ENCODE data around the gene ELSPBP1.
"Not testable (repeated sequence)": the region's sequence is repeated elsewhere in the genome, so short reads cannot be mapped to it uniquely, and the experiment has no call there.

Gene ELSPBP1

DNA sequence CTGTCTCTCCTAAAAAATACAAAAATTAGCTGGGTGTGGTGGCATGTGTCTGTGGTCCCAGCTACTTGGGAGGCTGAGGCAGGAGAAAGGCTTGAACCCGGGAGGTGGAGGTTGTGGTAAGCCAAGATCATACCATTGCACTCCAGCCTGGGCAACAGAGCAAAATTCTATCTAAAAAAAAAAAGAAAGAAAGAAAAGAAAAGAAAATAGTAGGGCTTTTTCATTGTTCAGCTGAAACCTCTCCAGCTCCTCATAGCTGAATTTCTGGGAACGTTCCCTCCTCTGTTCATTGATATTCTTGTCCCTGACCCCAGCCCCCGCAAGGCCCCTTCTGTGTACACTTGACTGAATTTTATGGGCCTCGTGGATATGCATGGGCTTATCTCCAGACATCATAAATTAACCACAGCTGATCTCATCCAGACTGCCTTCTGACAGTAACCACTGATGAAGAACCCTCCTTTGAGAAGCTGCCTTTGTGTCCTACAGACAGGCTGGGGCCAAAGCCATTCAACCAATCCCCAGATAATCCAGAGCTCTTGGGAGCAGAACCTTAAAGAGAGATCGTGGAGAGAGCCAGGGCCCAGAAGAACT is at the start of gene ELSPBP1:
TSS of gene ELSPBP1 (plus strand) at position 424 of the 594 bp plus-strand sequence. CDS start 14,036 bp downstream, outside the sequence.
- DNase-seq = no peak

DNA sequence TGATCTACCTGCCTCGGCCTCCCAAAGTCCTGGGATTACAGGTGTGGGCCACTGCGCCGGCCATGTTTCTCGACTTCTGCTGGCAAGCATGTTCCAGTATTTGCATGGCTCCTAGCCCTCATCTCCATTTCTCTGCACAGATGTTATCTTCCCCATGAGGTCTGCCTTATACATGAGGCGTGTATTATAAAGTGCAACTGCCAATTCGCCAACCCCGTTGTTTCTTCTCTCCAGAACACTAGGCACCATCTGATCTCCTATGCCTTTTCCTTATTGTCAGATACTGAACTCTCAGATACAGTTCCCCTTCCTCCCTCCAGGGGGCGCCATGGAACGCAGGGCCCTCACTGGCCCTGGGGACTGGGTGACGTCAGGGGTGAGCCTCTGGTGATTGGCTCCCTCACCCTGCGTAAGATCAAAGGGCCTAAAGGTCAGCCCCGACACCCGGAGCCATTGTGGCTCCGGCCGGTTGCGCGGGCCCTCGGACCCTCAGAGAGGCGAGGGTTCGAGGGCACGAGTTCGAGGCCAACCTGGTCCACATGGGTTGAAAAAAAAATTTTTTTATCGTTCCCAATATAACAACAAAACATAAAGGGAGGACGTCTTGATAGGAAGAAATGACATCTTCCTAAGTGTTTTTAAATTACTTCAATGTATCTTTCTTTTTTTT is 44.4 kb upstream of the ELSPBP1 start:
- not testable (repeated sequence) for DNase-seq

DNA sequence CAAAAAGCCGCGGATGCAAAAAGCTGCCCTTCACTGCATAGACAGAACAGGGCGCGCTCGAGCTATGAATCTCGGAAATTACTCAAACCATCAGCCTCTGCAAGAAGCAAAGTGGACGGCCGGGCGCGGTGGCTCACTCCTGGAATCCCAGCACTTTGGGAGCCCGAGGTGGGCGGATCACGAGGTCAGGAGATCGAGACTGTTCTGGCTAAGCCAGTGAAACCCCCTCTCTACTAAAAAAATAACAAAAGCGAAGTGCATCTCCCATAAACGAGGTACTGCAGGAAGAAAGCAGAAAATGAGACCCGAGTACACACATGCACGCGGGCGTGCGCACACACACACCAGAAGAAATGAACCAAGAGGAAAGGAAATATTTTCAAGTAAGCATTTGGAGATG is 42.3 kb upstream of the ELSPBP1 start:
- not testable (repeated sequence) for DNase-seq

DNA sequence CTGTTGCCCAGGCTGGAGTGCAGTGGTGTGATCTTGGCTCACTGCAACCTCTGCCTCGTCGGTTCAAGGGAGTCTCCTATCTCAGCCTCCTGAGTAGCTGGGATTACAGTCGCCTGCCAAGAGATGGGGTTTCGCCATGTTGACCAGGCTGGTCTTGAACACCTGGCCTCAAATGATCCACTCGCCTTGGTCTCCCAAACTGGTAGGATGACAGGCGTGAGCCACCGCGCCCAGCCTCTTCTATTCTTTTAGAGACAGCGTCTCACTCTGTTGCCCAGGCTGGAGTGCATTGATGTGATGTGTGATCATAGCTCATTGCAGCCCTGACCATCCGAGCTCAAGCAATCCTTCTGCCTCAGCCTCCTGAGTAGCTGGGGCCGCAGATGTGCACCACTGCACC is 38.5 kb upstream of the ELSPBP1 start:
- DNase-seq = not testable (repeated sequence)

DNA sequence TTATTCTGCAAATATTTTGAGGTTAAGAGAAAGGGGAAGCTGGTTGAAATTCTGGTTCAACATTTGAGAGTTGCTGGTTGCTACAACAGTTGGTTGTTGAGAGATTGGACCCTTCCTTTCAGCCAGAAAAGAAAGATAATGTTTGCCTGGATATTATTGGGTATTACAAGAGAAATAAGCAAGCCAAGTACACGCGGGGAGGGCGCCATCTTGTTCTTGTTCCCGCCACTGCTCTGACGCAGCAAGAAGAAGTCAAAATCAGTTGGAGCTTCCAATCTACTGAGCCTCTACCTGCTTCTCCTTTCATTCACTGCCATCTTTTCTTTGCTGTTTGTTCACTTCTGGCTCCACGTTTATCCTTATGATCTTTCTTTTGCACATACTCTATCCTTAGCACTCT is 20.9 kb upstream of the ELSPBP1 start:
- no peak for DNase-seq

DNA sequence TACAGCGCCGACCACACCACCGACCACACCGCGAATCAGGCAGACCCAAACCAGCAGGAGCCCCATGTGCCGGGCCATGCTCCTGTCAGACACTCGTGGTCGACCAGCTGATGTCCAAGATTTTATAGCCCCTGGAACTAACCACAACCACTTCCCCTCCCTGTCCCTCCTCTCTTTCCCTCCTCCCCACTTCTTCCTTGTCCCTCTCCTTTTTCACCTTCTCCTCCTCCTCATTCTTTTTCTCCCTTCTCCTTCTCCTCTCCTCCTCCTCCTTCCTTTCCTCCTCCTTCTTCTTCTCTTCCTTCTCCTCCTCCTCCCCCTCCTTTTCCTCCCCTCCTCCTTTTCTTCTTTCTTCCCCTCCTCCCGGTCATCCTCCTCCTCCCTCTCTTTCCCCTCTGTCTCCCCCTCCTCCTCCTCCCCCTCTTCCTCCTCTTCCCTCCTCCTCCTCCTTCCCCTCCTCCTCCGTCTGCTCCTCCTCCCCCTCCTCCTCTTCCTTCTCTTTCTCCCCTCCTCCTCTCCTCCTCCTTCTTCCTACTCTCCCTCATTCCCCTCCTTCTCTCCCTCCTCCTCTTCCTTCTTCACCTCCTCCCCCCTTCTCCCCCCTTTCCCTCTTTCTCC is 3.1 kb upstream of the ELSPBP1 start:
- DNase-seq = no peak

DNA sequence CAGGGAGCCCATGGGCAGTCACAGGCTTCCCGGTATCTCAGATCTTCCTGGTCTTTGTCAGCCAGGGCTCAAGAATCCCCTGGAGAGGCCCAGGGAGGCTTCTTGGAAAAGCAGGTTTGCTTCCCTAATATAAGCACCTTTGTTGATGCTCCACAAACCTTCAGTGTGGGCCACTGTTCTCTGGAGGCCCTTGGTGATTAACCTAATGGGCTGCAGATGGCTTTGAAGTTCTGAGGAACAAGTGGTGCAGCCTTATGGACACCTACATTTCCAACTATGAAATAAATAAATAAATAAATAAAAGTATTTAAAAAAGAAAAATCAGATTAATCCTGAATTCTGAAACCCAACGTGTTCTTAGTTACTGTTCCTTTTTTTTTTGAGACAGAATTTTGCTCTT is 2.4 kb upstream of the ELSPBP1 start, which contains the start of gene BSPH1:
TSS of gene BSPH1 (minus strand) at position 101 of the 400 bp plus-strand sequence. CDS start at position 12, 89 bp downstream.
- no peak for DNase-seq

DNA sequence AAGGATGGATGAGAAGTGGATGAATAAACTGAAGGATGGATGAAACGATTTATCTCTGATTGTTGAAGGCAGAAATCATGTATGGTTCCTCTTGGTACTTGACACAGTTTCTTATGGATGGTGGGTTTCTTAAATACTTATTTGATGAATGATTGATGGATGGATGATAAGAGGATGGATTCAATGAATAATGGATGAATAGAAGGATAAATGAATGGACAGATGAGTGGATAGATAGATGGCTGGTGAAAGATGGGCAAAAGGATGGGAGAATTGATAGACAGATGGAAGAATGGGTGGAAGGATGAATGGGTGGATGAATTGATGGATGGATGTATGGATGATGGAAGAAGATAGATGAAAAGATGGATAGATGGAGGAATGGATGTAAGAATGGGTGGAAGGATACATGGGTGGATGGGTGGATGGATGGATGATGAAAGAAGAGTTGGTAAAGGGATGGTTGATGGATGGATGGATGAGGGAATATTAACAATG is 1.8 kb downstream of the ELSPBP1 start:
- no peak for DNase-seq

DNA sequence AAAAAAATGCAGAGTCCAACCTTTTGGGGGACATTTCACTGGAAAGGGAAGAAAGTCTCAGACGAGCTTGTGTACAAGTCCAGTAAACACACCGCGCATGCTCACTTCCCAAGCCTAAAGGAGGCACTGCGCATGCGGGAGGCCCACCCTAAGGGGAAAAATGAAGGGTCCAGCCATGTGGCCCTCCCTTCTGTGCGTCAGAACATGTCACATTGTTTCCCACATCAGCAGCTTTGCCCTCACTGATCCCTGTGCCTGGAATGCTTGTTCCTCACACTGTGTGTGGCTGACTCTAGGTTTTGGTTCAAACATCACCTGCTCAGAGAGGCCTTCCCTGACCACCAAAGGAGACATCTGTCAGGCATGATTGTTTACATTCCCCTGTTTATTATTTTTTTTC is 4.4 kb downstream of the ELSPBP1 start:
- DNase-seq = no peak

DNA sequence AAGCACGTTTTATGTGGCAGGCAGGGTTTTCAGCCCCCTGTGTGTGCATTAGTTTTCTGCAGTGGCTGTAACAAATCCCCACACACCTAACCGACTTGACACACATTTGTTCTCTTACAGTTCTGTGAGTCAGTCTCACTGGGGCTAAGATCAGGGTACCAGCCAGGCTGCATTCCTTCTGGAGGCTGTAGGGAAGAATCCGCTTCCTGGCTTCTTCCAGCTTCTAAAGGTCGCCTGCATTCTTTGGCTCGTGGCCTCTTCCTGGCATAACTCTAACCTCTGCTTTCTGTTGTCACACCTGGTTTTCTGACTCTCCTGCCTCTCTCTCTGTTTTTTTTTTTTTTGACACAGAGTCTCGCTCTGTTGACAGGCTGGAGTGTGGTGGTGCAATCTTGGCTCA is 6.4 kb downstream of the ELSPBP1 start:
- no peak for DNase-seq

DNA sequence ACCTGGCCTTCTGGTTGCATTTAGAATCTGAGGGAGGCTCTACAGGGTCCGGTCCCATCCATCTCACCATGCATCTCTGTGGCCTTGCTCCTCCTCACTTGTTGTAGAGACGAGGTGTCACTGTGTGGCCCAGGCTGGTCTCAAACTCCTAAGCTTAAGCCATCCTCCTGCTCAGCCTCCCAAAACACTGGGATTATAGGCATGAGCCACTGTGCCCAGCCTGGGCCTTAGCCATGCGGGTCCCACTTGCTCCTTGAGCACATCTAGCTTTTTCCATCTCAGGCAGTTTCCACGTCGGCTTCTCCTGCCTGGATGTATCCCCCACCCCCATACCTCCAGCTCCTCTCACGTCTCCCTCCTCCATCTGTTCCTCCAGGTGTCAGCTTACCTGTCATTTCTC is 9.8 kb downstream of the ELSPBP1 start:
- DNase-seq = no peak

DNA sequence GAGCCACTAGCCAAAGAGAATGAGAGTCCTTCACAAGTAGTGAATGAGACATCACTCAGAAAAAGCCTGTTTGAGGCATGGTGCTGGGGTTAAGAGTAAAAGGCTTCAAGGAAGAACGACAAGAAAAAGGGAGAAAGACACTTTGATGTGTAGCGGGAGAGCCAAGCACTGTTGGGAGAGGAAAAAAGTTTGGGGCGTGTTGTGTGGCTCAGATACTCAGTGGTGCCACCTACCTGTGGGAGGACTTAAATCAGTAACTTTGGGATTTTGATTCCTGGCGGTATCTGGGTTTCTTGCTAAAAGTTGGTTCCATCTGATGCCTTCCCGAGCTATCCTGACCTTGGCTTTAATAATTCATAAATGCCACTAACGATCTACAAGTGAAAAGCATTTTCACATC is 12.3 kb downstream of the ELSPBP1 start:
- DNase-seq = no peak

DNA sequence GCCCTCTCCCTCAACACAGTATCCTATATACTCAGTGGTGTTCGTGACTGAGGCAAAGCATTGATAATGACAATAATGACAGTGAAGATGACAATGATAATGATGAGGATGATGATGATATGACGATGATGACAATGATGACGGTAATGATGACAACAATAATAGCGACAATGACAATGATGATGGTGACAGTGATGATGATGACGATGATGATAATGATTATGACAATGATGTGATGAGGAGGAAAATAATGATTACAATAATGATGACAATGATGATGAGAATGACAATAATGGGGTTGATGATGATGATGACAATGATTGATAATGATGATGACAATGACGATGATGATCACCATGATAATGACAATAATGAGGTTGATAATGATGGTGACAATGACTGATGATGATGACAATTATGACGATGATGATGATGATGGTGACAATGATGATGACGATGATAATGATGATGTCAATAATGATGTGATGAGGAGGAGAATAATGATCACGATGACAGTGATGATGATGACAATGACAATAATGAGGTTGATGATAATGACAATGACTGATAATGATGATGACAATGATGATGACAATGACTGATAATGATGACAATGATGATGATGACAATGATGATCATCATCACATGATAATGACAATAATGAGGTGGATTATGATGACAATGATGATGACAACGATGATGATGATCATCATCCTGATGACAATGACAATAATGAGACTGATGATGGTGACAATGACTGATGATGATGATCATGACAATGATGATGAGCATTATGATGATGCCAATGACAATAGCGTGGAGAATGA is 16.7 kb downstream of the ELSPBP1 start:
- no peak for DNase-seq

DNA sequence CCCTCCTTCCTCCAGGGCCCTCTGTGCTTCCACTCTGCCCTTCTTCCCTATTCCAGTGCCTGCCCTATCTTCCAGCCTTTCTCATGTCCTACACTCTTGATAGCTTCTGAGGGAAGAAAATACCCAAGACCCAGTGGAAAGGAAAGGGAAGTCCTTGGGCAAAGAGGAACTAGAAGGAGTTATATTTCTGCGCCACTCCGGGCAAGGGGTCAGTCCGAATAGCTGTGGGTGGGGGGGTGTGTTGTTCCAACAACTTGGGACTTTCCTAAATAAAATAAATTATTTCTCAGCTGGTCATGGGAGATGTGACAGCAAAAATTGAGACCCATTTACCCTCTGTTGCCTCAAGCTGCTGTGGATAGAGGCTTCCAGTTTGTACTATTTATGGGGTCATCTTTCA is 26.3 kb downstream of the ELSPBP1 start:
- no peak for DNase-seq

DNA sequence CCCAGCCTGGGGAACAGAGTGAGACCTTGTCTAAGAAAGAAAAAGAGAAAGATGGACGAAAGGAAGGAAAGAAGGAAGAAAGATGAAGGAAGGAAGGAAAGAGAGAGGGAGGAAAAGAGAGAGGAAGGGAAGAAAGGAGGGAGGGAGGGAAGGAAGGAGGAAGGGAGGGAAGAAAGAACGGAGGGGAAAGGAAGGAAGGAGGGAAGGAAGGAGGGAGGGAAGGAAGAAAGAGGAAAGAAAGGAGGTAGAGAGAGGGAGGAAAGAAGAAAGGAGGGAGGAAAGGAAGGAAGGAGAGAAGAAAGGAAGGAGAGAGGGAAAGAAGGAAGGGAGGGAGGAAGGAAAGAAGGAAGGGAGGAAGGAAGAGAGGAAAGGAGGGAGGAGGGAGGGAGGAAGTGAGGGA is 28.6 kb downstream of the ELSPBP1 start:
- DNase-seq = no peak

DNA sequence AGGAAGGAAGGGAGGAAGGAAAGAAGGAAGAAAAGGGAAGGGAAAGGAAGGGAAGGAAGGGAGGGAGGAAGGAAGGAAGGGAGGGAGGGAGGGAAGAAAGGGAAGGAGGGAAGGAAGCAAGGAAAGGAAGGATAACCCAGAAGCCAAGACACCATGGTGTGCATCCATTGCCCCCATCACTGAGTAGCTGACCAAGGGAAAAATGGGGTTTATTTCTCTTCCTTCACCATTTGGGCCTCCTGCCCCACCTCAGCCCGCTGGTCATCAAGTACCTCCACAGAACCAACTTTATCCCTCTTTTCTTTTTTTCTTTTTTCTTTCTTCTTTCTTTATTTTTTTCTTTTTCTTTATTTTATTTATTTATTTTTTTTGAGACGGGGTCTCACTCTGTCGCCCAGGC is 29.1 kb downstream of the ELSPBP1 start:
- DNase-seq = no peak

DNA sequence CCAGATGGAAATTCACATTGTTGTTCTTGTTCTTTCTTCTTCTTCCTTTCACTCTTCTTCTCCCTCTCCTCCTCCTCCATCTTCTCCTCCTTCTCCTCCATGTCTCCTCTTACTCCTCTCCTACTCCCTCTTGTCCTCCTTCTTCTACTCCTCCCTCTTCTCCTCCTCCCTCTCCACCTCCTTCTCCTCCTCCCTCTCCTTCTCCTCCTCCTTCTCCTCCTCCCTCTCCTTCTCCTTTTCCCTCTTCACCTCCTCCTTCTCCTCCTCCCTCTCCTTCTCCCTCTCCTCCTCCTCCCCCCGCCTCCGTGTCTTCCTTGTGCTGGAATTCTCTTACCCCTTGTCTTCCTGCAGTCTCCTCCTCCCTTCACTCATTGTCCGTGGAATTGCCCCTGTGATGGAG is 31.0 kb downstream of the ELSPBP1 start:
- DNase-seq = no peak

DNA sequence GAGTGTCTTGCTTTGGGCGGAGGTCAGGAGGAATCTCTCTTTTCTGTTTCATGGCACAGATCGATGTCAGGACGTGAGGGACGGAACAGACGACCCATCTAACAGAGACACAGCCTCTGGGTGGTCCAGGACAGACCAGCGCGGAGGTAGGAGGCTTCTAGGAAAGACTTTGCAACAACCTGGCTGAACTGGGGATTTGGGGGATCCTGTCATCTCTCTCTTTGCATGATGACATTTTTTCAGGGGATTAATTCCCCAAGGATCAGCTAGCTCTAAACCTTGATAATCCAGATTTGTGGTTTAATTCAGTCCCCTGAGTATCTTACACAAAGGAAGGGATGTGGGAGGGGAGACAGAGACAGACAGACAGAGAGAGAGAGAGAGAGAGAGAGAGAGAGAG is 35.0 kb downstream of the ELSPBP1 start:
- DNase-seq = no peak

DNA sequence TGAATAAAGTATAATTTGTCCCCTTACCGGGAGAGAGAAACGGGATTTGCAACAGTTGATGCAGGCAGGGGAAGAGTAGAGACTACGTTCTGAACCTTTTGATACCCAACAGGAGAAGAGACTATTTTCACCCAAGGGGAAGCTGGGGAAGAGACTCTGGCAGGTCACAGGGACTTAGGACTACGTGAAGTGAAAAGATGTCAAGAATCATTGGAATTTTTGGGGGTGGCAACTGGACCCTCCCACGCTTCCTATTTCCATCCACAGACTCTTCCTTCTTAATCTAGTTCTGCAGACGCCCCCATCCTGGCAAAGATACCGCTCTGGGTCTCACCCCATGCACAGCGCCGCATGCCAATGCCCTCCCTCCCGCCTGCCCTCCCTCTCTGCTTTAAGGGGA is 35.6 kb downstream of the ELSPBP1 start:
- DNase-seq = no peak

DNA sequence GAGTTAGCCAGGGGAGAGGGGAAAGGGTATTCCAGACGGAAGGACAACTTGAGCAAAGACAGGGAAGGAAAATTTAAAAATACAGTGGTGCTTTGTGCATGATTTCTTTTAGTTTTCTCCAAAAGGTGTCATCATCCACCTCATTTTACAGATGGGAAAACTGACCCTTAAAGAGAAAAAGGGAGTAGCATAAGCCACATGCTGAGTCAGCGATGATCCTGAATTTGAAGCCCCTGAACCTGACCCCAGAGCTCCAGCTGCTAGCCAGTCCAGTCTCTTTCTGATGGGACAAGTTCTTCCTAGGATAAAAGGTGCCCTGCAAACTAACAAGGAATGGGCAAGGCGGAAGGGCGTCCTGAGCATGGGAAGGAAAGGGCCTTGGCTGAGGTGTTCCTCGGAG is 39.2 kb downstream of the ELSPBP1 start:
- no peak for DNase-seq

DNA sequence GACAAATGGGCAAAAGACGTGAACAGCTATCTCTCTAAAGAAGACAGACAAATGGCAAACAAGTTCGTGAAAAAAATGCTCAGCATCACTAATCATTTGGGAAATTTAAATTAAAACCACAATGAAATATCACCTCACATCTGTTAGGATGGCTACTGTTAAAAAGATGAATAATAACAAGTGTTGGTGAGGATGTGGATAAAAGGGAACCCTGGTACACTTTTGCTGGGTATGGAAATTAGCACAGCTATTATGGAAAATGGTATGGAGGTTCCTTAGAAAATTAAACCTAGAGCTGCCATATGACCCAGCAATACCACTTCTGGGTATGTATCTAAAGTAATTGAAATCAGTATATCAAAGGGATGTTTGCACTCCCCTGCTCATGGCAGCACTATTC is 42.3 kb downstream of the ELSPBP1 start:
- no peak for DNase-seq

DNA sequence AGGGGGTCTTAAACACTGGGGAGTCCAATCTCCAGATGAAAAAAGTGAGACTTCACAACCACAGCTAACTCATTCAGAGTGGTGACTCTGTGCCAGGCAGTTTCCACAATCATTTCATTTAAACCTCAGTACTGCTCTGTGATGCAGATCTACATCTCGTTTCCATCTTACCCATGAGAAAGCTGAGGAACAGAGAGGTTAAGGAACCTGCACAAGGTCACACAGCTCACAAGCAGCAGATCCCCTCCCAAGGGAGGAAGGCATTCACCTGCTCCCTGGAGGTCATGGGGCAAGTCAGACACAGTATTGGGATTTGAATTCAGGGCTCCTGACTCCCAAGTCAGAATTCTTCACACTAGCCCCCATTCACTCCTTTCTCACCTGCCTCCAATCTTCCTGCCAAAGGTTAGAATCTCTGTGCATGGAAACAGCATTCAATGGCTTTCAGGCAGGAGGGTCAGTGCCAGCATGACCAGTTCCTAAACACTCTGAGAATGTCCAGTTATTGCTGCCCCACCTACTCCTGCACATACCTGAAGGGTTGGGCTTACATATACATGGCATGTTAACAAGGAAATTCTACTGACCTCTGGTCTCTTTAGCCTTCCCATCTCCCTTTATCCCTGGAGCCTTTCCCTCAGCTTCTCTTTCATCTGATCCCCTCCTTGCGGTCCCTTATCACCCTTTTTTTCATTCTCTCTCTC is 47.6 kb downstream of the ELSPBP1 start:
- no peak for DNase-seq

Measured in C1 segment of cervical spinal cord (tissue), 14 donors.